ENCODE data around the gene ROMO1. TPM values are rescaled to one million over a fixed set of nuclear protein-coding genes. Genes with fewer than 3 reads are reported as not detected.
A peak's percentile ranks its signal among the peaks of the same experiment; 100 is the strongest.

The ROMO1 gene
- total RNA-seq, 1 donor from 2014 or later: 105 TPM

- no peak for TF ChIP-seq CTCF (IDR thresholded peaks at IDR 0.05; ENCODE audit: unreplicated experiment)
- Mint-ChIP-seq H3K4me3 (no peak overlapping the region), H3K36me3 (peaks cover 42% of the 10 kb centered on the region), H3K27ac (no peak overlapping the region), H3K9me3 (no peaks in the 10 kb centered on the region), H3K4me1 (peaks cover 41% of the 10 kb centered on the region), H3K27me3 (ENCODE audit: low read depth) (no peaks in the 10 kb centered on the region)
- DNase-seq (ENCODE audit: low spot score in 2 of 2, unreplicated experiment in 2 of 2): no peak
Measured at GRCh38 chr20:35734777-35735649, 35.8 kb downstream of the ROMO1 start.

- no peak for TF ChIP-seq CTCF (IDR thresholded peaks at IDR 0.05; ENCODE audit: unreplicated experiment)
- Mint-ChIP-seq H3K27ac (no peak overlapping the region), H3K4me3 (no peak overlapping the region), H3K4me1 (peaks cover 46% of the 10 kb centered on the region), H3K27me3 (ENCODE audit: low read depth) (no peaks in the 10 kb centered on the region), H3K9me3 (no peaks in the 10 kb centered on the region), H3K36me3 (peaks cover 45% of the 10 kb centered on the region)
- no peak for DNase-seq (ENCODE audit: low spot score in 2 of 2, unreplicated experiment in 2 of 2)
Measured at GRCh38 chr20:35735826-35736470, 36.7 kb downstream of the ROMO1 start.

- peaks cover 45% of the 10 kb centered on the region for H3K4me1 Mint-ChIP-seq
- H3K9me3 Mint-ChIP-seq: no peaks in the 10 kb centered on the region
- H3K4me3 Mint-ChIP-seq: peak overlapping the region; percentile 9
- H3K27ac Mint-ChIP-seq: peak overlapping the region; percentile 24
- peaks cover 42% of the 10 kb centered on the region for H3K36me3 Mint-ChIP-seq
- TF ChIP-seq CTCF (IDR thresholded peaks at IDR 0.05; ENCODE audit: unreplicated experiment): no peak
- no peak for DNase-seq (ENCODE audit: low spot score in 2 of 2, unreplicated experiment in 2 of 2)
- H3K27me3 Mint-ChIP-seq (ENCODE audit: low read depth): no peaks in the 10 kb centered on the region
Measured at GRCh38 chr20:35737865-35738333, 38.7 kb downstream of the ROMO1 start.

GRCh38 chr20:35738410-35739179 is 39.4 kb downstream of the ROMO1 start:
- TF ChIP-seq CTCF (IDR thresholded peaks at IDR 0.05; ENCODE audit: unreplicated experiment): no peak
- Mint-ChIP-seq H3K27me3 (ENCODE audit: low read depth) (no peaks in the 10 kb centered on the region), H3K4me1 (peaks cover 51% of the 10 kb centered on the region), H3K4me3 (peak overlapping the region; percentile 9), H3K36me3 (peaks cover 41% of the 10 kb centered on the region), H3K9me3 (no peaks in the 10 kb centered on the region), H3K27ac (peak overlapping the region; percentile 24)
- no peak for DNase-seq (ENCODE audit: low spot score in 2 of 2, unreplicated experiment in 2 of 2)

- DNase-seq (ENCODE audit: low spot score in 2 of 2, unreplicated experiment in 2 of 2): no peak
- TF ChIP-seq CTCF (IDR thresholded peaks at IDR 0.05; ENCODE audit: unreplicated experiment): no peak
- Mint-ChIP-seq H3K9me3 (no peaks in the 10 kb centered on the region), H3K27ac (peak overlapping the region; percentile 100), H3K36me3 (peaks cover 33% of the 10 kb centered on the region), H3K4me3 (peak overlapping the region; percentile 100), H3K27me3 (ENCODE audit: low read depth) (no peaks in the 10 kb centered on the region), H3K4me1 (peaks cover 51% of the 10 kb centered on the region)
Measured at GRCh38 chr20:35739294-35740163, 40.3 kb downstream of the ROMO1 start.
